A549 (cell line): Measurements from ENCODE around the gene SOX18. TPM values are rescaled to one million over a fixed set of nuclear protein-coding genes. Genes with fewer than 3 reads are reported as not detected.

Experiments used
- ATAC-seq, 2 experiments: fragments of 200-7000 bp in 1 of 2; fragments of >200 bp in 1 of 2; cut with Nextera tagmentation in 1 of 2; cut with Tn5 transposase in 1 of 2; 3 replicates each; pipeline versions ENCODE4 v1.8.0 to v1.9.1; 2018 to 2020; ENCODE audit warnings: mild to moderate bottlenecking in 1 of 2, moderate library complexity in 1 of 2
- CTCF ChIA-PET: fragments of 300-600 bp; sonication (Branson Sonifier 250); formaldehyde crosslinking; extraction: SDS; loops from one replicate; lab custom pipeline; 2021; ENCODE audit warnings: antibody characterized with exemption, inconsistent platforms; lab: Yijun Ruan, JAX
- POLR2A ChIA-PET: fragments of 350-600 bp; formaldehyde crosslinking; extraction: SDS; loops from one replicate; lab custom pipeline; 2021; ENCODE audit warnings: antibody characterized with exemption, inconsistent platforms; lab: Yijun Ruan, JAX
- DNase-seq, 2 experiments: peaks; one replicate each; pipeline versions ENCODE4 v3.0.0 to v3.0.0-alpha.2; 2011 to 2016; ENCODE audit warnings: low read depth in 1 of 2, low spot score in 1 of 2
- FAIRE-seq: peaks from 2 replicates; lab custom pipeline; 2011; peaks lifted over from hg19 to GRCh38; lab: Jason Lieb, UNC
- H3K27ac ChIP-seq, 2 experiments: fragments of >200 bp; sonication (Bioruptor Twin); formaldehyde crosslinking; 3 replicates each; pipeline ENCODE4 v1.5.1; 2016 to 2017
- H3K4me1 ChIP-seq: fragments of >200 bp; sonication (Bioruptor Twin); formaldehyde crosslinking; 3 replicates; pipeline ENCODE4 v1.6.1; 2016
- H3K4me2 ChIP-seq: fragments of >200 bp; sonication (Bioruptor Twin); formaldehyde crosslinking; 3 replicates; pipeline ENCODE4 v1.6.1; 2016
- H3K4me3 ChIP-seq: fragments of >200 bp; sonication (Bioruptor Twin); formaldehyde crosslinking; 3 replicates; pipeline ENCODE4 v1.5.1; 2016
- H3K9me3 ChIP-seq: fragments of >200 bp; sonication (Bioruptor Twin); formaldehyde crosslinking; 3 replicates; pipeline ENCODE4 v1.6.1; 2016
- BHLHE40 ChIP-seq: IDR thresholded peaks from 2 replicates; pipeline ENCODE4 v1.6.1; 2012; ENCODE audit warnings: low read depth, low read length, inconsistent platforms
- CHD4 ChIP-seq: fragments of 200-600 bp; sonication (generic); IDR thresholded peaks from 2 replicates; pipeline ENCODE4 v1.6.1; 2016; ENCODE audit warnings: antibody characterized with exemption, mild to moderate bottlenecking, borderline replicate concordance
- CTCF ChIP-seq: fragments of >200 bp; sonication (Bioruptor Twin); formaldehyde crosslinking; IDR thresholded peaks from 3 replicates; pipeline ENCODE4 v1.5.1; 2016
- EHMT2 ChIP-seq: fragments of 200-600 bp; sonication (generic); IDR thresholded peaks from 2 replicates; pipeline ENCODE4 v1.6.1; 2016; ENCODE audit warnings: antibody characterized with exemption, low read depth, mild to moderate bottlenecking, moderate library complexity
- ELK1 ChIP-seq: fragments of 150-350 bp; IDR thresholded peaks from 2 replicates; pipeline ENCODE4 v1.6.1; 2014; ENCODE audit warnings: low read depth, mild to moderate bottlenecking, low read length
- HDAC2 ChIP-seq: fragments of 200-600 bp; sonication (generic); IDR thresholded peaks from 2 replicates; pipeline ENCODE4 v1.6.1; 2016
- HEYL ChIP-seq: fragments of 250-450 bp; sonication (Bioruptor Pico); IDR thresholded peaks from 2 replicates; pipeline ENCODE4 v1.8.0; 2021; ENCODE audit warnings: mild to moderate bottlenecking, moderate library complexity
- HMGXB4 ChIP-seq: fragments of 250-450 bp; sonication (Bioruptor Pico); IDR thresholded peaks from 2 replicates; pipeline ENCODE4 v1.5.0; 2021; ENCODE audit warnings: mild to moderate bottlenecking, moderate library complexity, borderline replicate concordance
- HOXB5 ChIP-seq: fragments of 250-450 bp; sonication (Bioruptor Pico); IDR thresholded peaks from 2 replicates; pipeline ENCODE4 v1.5.0; 2020; ENCODE audit warnings: mild to moderate bottlenecking, moderate library complexity
- JUNB ChIP-seq: fragments of >200 bp; sonication (Bioruptor Twin); formaldehyde crosslinking; IDR thresholded peaks from 2 replicates; pipeline ENCODE4 v1.6.1; 2016
- MAX ChIP-seq: IDR thresholded peaks from 2 replicates; pipeline ENCODE4 v1.6.1; 2012
- MAZ ChIP-seq: fragments of 150-350 bp; IDR thresholded peaks from 2 replicates; pipeline ENCODE4 v1.6.1; 2014; ENCODE audit warnings: antibody characterized with exemption, low read depth, low read length, borderline replicate concordance
- MYC ChIP-seq: IDR thresholded peaks from 2 replicates; pipeline ENCODE4 v1.6.1; 2012; ENCODE audit warnings: mild to moderate bottlenecking, inconsistent platforms, low read length, improper control_type of control experiment, borderline replicate concordance
- NR3C1 ChIP-seq: fragments of >200 bp; sonication (Bioruptor Twin); formaldehyde crosslinking; IDR thresholded peaks from 3 replicates; pipeline ENCODE4 v1.6.1; 2017
- PBX3 ChIP-seq: IDR thresholded peaks from 2 replicates; pipeline ENCODE4 v1.6.1; 2012
- REST ChIP-seq: fragments of 200-600 bp; sonication (generic); IDR thresholded peaks from 2 replicates; pipeline ENCODE4 v1.6.1; 2016; ENCODE audit warnings: antibody characterized with exemption, mild to moderate bottlenecking, moderate library complexity
- RFX5 ChIP-seq: fragments of 450-650 bp; IDR thresholded peaks from 2 replicates; pipeline ENCODE4 v1.7.1; 2014; ENCODE audit warnings: antibody characterized with exemption, mild to moderate bottlenecking, moderate library complexity
- TFCP2L1 ChIP-seq: fragments of 250-450 bp; sonication (Bioruptor Pico); IDR thresholded peaks from 2 replicates; pipeline ENCODE4 v1.5.0; 2021; ENCODE audit warnings: mild to moderate bottlenecking
- ZFP36 ChIP-seq: fragments of 450-650 bp; IDR thresholded peaks from 2 replicates; pipeline ENCODE4 v1.6.1; 2014; ENCODE audit warnings: borderline replicate concordance; ENCODE audit not compliant: partially characterized antibody
- ZSCAN20 ChIP-seq: fragments of 250-450 bp; sonication (Bioruptor Pico); IDR thresholded peaks from 2 replicates; pipeline ENCODE4 v1.8.0; 2022; ENCODE audit warnings: mild to moderate bottlenecking, moderate library complexity
- WGBS: methylation state at CpG from one replicate; pipeline ENCODE4 v1.1.6; 2017; ENCODE audit errors: missing lambda C conversion rate; 5-methylcytosine and 5-hydroxymethylcytosine counted together
- polyA plus RNA-seq, 4 experiments: library from polyadenylated mRNA; depleted of rRNA in 3 of 4; stranded (reverse); fragments of >200 nt; fragmentation: RNase III in 1 of 4; extraction: RNeasy Plus Mini Kit Qiagen cat#74134 plus additional on column Dnase treatment in 1 of 4; gene quantifications; 2 replicates in 3 of 4; 3 replicates in 1 of 4; pipeline ENCODE4 v1.2.3, GENCODE V29; 2011 to 2017

SOX18 gene
- polyA plus RNA-seq, 2 of the 4 experiments (the other 2 are of a cell fraction): 0.19 to 1.4 TPM

GRCh38 chr20:64092258-64093012 lies 43.0 kb upstream of the SOX18 start:
- POLR2A ChIA-PET: interaction anchor here (0.6 kb wide), 1 partner anchor 1749 kb away, joined by 4 read pairs; no protein-coding TSS in a partner anchor
- FAIRE-seq (no peak), ATAC-seq (peak; percentile 38 to 64; a peak in 3 of 6 replicates), DNase-seq (no peak)
- no peak for TF ChIP-seq PBX3
- TF ChIP-seq ZFP36: no peak
- no peak overlapping the region for H3K4me3 ChIP-seq
- H3K4me1 ChIP-seq: no peaks in the 10 kb centered on the region
- H3K9me3 ChIP-seq: no peaks in the 10 kb centered on the region
- H3K27ac ChIP-seq: no peak overlapping the region
- H3K4me2 ChIP-seq: no peak overlapping the region
- CTCF ChIA-PET: interaction anchor here (0.9 to 3.7 kb wide), 6 partner anchors 8 to 27 kb away, joined by 3 to 29 read pairs (median 5); partner anchors contain the start of gene LKAAEAR1
- 56% methylated on average over 21 of the region's 27 CpGs for WGBS

- Histone ChIP-seq H3K27ac (no peak overlapping the region), H3K4me2 (no peak overlapping the region), H3K4me3 (no peak overlapping the region), H3K4me1 (no peaks in the 10 kb centered on the region), H3K9me3 (no peaks in the 10 kb centered on the region)
- no peak for FAIRE-seq
- peak in 1 of 2 experiments; percentile 39; a peak in 3 of 6 replicates for ATAC-seq
- DNase-seq: no peak
- 60% methylated on average over 8 of the region's 16 CpGs for WGBS
- no peak for TF ChIP-seq HMGXB4 (CRISPR knock-in tag)
- no peak for TF ChIP-seq RFX5
- no peak for TF ChIP-seq MAX
- TF ChIP-seq EHMT2: no peak
- no peak for TF ChIP-seq ELK1
- no peak for TF ChIP-seq MAZ
- TF ChIP-seq NR3C1: no peak
- TF ChIP-seq CHD4: no peak
- no peak for TF ChIP-seq HEYL (CRISPR knock-in tag)
- TF ChIP-seq HOXB5 (CRISPR knock-in tag): no peak
- TF ChIP-seq MYC: no peak
- TF ChIP-seq HDAC2: no peak
- no peak for TF ChIP-seq ZSCAN20 (CRISPR knock-in tag)
- no peak for TF ChIP-seq JUNB
- no peak for TF ChIP-seq REST
- no peak for TF ChIP-seq CTCF
- no peak for TF ChIP-seq BHLHE40
- TF ChIP-seq TFCP2L1: no peak
- TF ChIP-seq, all 56 proteins: peak for 0
- ChIA-PET CTCF (interaction anchor here (0.7 to 3.7 kb wide), 6 partner anchors 8 to 29 kb away, joined by 3 to 29 read pairs (median 6); partner anchors contain the start of gene LKAAEAR1), POLR2A (no interaction called here)
Observed at GRCh38 chr20:64091770-64092169, 42.3 kb upstream of the SOX18 start.
